Transverse colon (tissue), 4 donors: ENCODE results near the gene RAB20.

Source experiments
- CTCF ChIP-seq, 5 experiments: fragments of 200-600 bp in 3 of 5; fragments of 450-650 bp in 2 of 5; sonication (generic) in 3 of 5; IDR thresholded peaks; 1 replicate in 2 of 5; 2 replicates in 3 of 5; pipeline ENCODE4 v1.5.1; 2016 to 2017; ENCODE audit warnings: antibody characterized with exemption in 5 of 5, inconsistent platforms in 3 of 5, mild to moderate bottlenecking in 2 of 5, moderate library complexity in 1 of 5
- EP300 ChIP-seq: sonication (generic); formaldehyde crosslinking; IDR thresholded peaks from one replicate; pipeline ENCODE4 v1.6.1; 2017; ENCODE audit warnings: antibody characterized with exemption, low read depth
- POLR2A ChIP-seq: fragments of 450-650 bp; IDR thresholded peaks from one replicate; pipeline ENCODE4 v1.6.1; 2016; ENCODE audit warnings: antibody characterized with exemption, mild to moderate bottlenecking, moderate library complexity
- POLR2AphosphoS5 ChIP-seq, 3 donors: sonication (generic); formaldehyde crosslinking; IDR thresholded peaks; one replicate each; pipeline ENCODE4 v1.6.1; 2016; ENCODE audit warnings: antibody characterized with exemption in 3 of 3

- TF ChIP-seq CTCF (IDR thresholded peaks at IDR 0.05) = no peak
- TF ChIP-seq POLR2A = no peak
- no peak for TF ChIP-seq POLR2AphosphoS5 (IDR thresholded peaks at IDR 0.05)
- TF ChIP-seq EP300 = no peak
Measured at GRCh38 chr13:110490009-110490770, 71.3 kb downstream of the RAB20 start.
